Jurkat, Clone E6-1 (cell line): ENCODE measurements around the gene PDCD6IP.

Experiments used
- DNase-seq: peaks from one replicate; pipeline ENCODE4 v3.0.0-alpha.2; 2011; ENCODE audit warnings: low read depth, low spot score
- H3K4me3 ChIP-seq: 2 replicates; pipeline ENCODE4 v1.5.1; 2011; ENCODE audit warnings: mild to moderate bottlenecking, low read length, control low read depth, moderate library complexity

The PDCD6IP gene

DNA sequence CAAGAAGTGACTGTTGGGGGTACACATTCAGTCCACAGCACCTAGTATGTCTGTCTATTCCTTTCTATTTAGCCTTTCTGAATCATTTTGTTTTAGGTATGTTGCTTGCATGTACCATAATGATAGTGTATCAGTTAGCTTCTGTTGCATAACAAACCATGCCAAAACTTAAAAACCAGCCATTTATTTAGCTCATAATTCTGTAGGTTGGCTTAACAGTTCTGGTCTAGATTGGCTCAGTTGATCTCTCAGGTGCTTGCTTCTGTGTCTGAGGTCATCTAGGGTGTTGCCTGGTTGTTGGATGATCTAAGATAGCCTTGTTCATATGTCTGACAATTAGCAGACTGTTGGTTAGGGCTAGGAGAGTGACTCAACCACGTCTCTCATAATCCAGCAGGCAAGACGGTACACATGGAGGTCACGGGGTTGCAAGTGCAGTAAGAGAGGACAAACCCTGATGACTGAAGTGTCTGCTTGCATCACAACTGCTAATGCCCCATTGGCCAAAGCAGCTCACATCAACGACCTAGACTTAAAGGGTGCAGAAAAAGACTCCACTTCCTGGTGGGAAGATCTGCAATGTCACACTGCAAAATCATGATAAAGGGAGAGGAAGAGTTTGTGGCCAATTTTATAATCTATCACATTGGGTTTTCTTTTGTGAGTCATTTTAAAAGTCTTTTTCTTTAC lies 6.8 kb upstream of the PDCD6IP start:
- DNase-seq = peak; percentile 32
- H3K4me3 ChIP-seq = no peak overlapping the region

DNA sequence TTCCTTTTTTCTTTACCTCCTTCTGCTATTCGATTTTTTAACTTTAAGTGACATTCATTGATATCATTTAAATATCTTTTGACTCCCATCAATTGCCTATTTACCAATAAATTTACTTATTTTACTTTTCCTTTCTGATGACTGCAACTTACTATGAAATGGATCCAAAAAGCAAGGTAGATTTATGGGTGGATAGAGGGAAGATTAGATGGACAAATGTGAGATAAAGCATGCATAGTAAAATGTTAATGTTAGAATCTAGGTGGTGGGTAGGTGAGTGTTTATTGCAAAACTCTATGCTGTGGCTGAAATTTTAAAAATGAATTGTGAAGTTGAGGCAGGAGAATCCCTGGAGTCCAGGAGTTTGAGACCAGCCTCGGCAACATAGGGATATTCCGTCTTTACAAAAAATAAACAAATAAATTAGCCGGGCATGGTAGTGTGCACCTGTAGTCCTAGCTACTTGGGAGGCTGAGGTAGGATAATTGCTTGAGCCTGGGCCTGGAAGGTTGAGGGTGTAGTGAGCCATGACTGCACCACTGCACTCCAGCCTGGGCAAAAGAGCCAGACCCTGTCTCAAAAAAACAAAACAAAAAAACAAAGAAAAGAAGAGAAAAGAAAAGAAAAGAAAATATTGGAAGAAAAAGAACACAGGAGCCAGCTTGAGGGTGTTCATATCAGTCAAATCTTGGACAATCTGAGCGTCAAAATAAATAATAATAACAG lies 6.1 kb upstream of the PDCD6IP start:
- no peak overlapping the region for H3K4me3 ChIP-seq

DNA sequence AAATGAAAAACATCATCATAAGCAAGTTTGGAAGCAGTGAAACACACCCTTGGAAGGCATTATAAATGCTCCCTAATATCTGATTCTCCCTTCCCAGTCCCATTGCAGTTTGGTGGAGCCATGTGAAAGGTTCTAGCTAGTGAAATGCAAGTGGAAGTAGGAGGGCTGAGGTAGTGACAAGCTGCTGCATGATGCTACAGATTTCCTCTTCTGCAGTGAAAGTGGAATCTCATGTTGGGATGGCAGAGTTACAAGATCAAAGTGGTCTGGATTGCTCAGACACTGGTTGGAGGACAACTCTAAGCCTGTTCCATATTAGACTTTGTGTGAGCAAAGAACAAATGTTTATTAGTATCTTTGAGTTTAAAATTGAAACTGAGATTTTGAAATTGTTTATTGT lies 3.3 kb upstream of the PDCD6IP start:
- DNase-seq = no peak
- H3K4me3 ChIP-seq = no peak overlapping the region

More for the DNA sequence above, 6.1 kb upstream of the PDCD6IP start:
- no peak for DNase-seq

DNA sequence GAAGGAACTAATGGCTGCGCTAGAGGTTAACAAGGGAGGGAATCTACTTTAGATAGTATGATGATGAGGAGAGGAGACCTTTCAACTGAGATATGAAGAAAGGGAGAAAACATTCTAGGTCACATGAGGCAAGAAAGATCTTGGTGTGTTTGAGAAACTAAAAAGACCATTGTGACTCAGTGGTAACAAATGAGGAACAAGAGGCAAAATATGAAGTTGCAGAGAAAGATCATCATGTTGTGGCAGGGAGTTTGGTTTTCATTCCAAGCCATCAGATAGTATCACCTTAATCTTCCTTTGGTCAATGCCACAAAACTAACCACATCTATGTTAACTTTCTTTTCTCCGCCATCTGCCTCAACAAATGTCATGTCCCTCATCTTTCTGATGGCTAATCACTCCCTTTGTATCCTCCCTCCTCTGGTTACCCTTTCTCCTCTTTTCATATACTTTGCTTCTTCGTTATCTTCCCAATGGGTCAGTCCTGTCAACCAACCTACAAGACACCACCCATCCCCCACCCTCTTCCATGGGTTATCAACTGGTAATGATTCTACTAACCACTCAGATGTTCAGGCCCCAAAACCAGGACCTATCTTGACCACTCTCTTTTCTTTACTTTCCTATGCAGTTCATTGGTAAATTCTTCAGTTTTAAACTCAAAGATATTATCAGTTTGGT lies 2.4 kb upstream of the PDCD6IP start:
- no peak for DNase-seq
- H3K4me3 ChIP-seq = no peak overlapping the region

DNA sequence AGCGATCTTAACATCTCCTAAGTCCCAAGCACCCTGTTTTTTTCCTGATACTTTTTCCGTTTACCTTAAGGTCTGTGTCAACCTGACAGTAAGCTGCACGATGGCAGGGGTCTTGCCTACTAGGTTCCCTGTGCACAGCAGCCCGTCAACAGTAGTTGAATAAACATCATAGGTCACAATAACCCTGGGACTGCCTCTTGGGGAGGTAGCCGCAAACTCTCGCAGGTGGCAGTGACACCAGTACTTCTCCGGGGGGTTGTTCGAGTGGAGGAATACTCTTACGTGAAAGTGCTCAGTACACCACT lies 365 bp upstream of the PDCD6IP start:
- DNase-seq = no peak

DNA sequence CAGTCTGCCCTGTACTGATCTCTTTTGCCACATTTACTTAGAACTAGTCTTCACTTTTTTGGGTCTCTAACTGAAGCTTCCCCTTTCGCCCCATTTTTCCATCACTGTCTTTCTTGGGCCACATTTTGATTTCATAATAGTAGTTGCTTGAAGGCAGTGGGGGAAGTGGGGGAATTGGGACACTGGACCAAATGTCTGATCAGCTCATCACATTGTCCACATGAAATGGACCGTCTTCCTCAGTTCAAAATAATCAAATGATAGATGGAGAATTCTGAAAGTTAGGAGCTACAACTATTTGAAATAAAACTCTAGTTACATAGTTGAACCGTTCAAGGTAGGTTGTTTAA lies 747 bp downstream of the PDCD6IP start:
- peak overlapping the region; percentile 88 for H3K4me3 ChIP-seq
- DNase-seq = no peak

More for the DNA sequence above, 365 bp upstream of the PDCD6IP start:
- H3K4me3 ChIP-seq = peak overlapping the region; percentile 88

DNA sequence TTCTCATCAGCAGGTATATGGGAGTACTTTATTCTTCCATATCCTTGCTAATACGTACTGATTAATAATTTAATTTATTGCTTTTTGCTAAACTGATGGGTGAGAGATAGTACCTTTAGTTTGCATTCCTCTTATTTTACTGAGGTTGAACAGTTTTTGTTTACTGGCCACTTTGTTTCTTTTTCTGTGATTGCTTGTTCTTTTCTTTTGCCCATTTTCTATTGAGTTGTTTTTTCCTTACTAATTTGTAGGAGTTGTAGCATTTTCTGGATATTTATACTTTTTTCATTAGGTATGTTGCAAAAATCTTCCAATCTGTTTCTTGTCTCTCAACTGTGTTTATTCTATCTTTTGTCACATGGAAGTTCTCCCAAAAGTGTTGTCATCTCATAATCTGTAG lies 4.8 kb downstream of the PDCD6IP start:
- H3K4me3 ChIP-seq = no peak overlapping the region
- no peak for DNase-seq

DNA sequence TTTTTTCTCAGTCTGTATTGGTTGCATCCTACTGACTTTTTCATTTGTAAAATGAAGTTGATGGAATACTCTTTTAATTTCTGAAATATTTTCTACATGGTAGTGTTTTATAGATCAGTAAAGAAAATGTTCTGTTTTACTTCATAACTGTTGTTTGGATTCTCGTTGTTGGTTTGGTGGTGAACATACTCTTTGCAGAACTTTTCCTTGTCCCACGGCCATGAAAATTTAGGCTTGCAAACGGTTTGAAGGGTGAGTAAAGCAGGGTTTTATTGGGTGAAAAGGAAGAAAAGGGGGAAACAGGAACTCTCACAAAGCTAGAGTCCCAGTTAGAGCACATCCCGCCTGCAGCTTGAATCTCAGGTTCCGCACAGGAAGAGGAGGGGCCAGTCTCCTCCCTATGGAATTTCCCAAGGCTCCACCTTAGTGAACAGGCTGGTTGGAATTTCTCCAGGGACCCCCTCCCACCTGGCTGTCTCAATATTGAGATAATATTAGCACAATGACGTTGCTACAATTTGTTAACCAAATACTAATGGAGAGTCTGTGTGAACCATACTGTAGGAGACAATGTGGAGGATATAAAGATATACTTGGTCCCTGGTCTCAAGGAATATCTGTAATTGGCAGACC lies 5.6 kb downstream of the PDCD6IP start:
- no peak for DNase-seq
- no peak overlapping the region for H3K4me3 ChIP-seq

DNA sequence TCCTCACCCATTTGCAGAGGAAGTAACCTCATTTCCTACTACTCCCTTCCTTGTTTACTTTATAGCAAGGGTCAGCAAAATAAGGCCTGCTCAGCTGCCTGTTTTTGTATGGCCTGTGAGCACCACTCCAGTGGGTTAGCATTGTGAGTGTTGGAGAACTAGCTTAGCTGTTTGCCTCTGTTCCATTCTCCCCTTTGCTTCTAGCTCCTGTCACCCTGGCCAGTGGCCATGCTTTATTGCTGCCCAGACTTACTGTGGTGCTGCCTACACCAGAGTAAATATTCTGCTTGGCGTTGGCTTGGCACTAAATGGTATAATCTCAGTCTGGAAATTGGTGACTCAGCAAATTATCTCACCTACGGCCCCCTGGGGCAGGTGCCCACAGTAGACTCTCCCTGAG lies 8.8 kb downstream of the PDCD6IP start:
- no peak overlapping the region for H3K4me3 ChIP-seq
- DNase-seq = no peak

DNA sequence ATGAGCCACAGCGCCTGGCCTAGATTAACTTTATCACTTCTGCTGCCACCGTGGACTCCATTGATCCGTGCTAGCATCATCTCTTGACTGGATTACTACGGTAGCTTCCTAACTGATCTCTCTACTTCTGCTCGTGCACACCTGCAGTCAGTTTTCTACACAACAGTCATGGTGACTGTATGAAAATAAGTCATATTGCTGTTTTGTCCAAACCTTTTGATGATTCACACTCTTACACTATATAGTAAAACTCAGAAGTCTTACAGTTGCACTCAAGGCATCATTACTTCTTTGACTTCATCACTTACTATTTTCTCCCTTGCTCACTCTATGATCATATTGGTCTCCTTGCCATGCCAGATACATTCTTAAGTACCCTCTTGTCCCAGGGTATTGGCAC lies 10.1 kb downstream of the PDCD6IP start:
- H3K4me3 ChIP-seq = no peak overlapping the region

DNA sequence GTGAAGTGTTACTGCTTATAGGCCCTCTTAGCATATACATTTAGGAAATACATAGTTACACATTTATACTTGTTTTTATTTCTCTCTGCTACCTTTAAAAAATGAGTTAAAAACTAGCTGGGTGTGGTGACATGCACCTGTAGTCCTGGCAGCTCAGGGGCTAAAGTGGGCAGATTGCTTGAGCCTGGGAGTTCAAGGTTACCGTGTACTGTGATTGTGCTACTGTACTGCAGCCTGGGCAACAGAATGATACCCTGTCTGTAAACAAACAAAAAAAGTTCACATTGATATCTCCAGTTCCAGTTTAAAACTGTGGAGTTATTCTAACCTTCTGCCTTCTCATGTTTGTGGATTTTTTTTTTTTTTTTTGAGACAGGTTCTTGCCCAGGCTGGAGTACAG lies 12.1 kb downstream of the PDCD6IP start:
- no peak for DNase-seq

More for the DNA sequence above, 10.1 kb downstream of the PDCD6IP start:
- DNase-seq = no peak

DNA sequence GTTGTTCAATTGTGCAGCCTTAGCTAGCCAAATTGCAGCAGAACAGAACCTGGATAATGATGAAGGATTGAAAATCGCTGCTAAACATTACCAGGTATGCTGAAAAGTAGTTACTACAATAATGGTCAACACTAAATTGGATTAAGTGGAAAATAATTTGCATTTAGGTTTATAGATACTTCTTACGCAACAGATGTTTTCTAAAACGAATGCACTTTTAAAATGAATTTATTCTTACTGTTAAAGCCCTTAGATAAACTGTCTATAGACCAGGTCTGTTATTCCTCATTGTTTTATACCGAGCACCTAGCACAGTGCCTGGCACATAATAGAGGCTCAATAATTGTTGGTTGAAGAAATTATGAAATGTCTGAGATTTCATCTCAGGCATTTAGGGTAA lies 23.6 kb downstream of the PDCD6IP start:
- DNase-seq = no peak
- H3K4me3 ChIP-seq = no peak overlapping the region

More for the DNA sequence above, 12.1 kb downstream of the PDCD6IP start:
- no peak overlapping the region for H3K4me3 ChIP-seq

DNA sequence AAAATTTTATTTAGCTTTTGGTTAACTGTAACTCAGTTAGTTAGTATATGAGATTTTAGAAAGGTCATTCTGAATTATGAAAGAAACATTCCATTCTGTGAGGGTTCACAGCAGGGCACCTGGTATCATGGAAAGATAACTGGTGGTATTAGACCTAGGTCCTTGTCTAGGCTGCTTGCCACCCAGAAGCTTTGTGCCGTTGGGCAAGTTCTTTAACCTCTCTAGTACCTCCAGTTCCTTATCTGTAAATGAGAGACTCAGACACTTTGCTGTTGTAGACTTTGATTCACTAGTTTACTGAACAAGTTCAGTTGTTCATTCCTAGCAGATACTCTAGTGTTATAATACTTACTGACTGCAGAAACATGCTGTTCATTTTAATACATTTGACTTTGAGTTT lies 25.4 kb downstream of the PDCD6IP start:
- DNase-seq = no peak
- H3K4me3 ChIP-seq = no peak overlapping the region

DNA sequence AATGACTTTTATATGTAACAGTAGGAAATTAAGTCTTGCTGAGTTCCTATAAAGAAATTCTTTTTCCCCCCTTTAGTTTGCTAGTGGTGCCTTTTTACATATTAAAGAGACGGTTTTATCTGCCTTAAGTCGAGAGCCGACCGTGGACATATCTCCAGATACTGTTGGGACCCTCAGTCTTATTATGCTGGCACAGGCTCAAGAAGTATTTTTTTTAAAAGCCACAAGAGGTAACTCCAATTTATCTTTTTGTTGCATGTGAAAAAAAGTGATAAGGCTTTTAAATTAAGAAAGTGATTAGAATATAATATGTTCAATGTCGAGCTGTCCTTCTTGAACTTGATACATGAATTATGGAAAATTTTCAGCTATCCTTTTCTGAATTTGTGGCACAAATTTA lies 26.7 kb downstream of the PDCD6IP start:
- no peak overlapping the region for H3K4me3 ChIP-seq
- no peak for DNase-seq

DNA sequence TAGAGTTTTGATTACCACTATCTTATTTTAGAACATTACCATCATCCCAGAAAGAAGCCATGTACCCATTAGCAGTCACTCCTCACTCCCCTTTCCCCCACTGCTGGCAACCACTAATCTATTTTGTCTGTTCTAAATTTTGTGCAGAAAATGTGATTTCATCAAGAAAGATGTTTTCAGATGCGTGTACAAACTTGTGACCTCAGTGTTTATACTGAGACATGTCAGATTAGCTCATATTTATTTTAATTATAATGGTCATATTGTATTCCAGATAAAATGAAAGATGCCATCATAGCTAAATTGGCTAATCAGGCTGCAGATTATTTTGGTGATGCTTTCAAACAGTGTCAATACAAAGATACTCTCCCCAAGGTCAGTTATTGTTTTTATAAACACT lies 27.8 kb downstream of the PDCD6IP start:
- DNase-seq = no peak
- H3K4me3 ChIP-seq = no peak overlapping the region

DNA sequence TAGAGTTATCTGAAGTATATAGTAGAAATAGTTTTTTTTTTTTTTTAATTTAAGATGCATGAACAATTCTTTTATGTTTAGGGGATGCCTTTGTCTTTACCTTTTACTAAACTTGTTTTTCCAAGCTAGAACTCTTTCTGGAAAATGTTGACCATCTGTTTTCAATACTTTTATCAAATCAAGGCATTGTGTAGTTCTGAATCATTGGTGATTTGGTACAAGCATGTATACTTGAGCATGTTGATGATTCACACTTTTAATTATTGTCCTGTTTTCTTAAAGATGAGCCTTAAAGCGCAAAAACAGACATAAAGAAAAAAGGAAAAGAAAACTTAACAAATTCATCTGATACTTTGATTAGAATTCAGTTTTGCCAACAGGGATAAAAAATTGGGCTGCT lies 28.3 kb downstream of the PDCD6IP start:
- DNase-seq = no peak

DNA sequence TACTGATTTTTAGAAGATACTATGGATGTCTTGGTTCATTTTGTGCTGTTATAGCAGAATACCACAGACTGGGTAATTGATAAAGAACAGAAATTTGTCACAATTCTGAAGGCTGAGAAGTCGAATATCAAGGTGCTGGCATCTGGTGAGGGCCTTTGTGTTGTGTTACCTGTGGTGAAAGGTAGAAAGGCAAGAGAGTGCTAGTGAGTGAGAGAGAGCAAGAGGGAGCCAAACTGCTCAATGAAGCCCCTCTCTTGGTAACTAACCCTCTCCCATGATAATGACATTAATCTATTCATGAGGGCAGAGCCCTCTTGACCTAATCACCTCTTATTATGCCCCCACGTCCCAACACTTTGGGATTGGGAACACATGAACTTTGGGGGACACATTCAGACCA lies 31.3 kb downstream of the PDCD6IP start:
- no peak overlapping the region for H3K4me3 ChIP-seq
- DNase-seq = no peak

More for the DNA sequence above, 28.3 kb downstream of the PDCD6IP start:
- no peak overlapping the region for H3K4me3 ChIP-seq

DNA sequence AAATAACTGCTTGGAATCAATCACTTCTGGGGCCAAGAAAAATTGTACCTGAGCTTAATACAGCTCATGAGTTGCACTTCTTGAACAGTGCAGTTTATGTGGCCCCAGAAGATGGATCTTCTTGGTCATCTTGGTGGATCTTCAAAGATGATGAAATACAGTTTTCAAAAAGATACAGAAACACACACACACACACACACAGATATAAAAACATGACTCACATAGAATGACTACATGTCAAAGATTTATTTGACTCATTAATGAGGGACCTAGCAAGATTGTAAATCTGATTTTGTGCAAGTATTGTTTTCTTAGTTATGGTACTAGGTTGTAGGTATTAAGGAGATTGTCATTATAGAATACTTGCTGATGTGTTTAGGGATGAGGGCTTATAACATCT lies 32.6 kb downstream of the PDCD6IP start:
- no peak for DNase-seq
- no peak overlapping the region for H3K4me3 ChIP-seq

DNA sequence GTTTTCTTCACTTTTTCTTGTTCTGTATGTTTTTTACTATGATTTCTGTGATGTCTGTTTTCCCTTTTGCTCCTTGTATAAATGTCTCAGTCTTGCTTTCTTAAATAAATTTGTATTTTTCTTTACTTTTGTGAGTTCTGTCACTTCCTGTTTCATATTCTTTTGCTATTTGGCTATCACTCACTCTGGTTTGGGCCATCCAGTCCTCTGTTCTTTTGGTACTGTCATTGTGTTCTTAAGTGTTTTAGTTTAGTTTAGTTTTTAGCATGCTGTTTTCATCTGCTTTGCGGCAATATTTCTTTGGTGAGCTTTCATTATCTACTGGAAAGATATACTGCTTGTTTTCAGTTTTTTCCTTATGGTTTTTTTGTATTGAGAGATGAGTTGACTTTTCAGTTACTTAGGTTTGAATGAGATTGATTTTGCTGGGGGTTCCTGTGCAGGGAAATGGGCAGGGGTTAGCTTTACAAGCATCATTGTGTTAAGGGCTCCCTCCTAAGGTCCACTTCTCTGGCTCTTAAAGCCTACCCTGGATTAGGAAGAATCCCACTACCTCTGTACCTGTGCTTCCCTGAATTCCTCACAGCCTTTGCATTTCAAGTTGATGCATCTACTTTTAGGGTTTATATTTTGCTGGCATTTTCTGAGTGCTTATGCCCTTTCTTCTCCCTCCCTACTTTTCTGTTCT lies 35.1 kb downstream of the PDCD6IP start:
- no peak overlapping the region for H3K4me3 ChIP-seq
- DNase-seq = no peak

DNA sequence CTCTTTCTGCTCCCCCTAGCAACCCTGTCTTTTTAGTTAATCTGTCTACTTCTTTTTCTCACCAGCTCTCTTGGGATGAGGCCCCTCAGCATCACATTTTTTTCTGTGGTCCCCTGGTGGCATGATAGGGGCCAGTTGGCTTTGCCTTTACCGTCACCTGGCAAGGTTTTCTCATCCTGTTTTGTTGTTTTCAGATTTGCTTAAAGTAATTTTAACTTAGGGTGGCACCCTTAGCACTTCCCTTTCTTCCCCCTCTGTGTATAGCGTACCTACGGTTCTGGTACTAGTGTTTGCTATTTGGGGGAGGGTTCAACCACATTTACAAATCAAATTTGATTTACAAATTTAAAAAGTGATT lies 35.6 kb downstream of the PDCD6IP start:
- no peak for DNase-seq
- no peak overlapping the region for H3K4me3 ChIP-seq
